Aorta (tissue), 5 donors: Measurements from ENCODE around the gene AREL1. TPM values are rescaled to one million over a fixed set of nuclear protein-coding genes. Genes with fewer than 3 reads are reported as not detected.

Experiments used
- ATAC-seq: fragments of 200-7000 bp; cut with Tn5 transposase; one replicate; pipeline ENCODE4 v1.9.1; 2022; ENCODE audit warnings: moderate library complexity; ENCODE audit not compliant: low FRiP score
- DNase-seq, 2 donors: peaks; one replicate each; pipeline ENCODE4 v3.0.0-alpha.2; 2020
- H3K27ac ChIP-seq, 2 donors: one replicate each; pipeline ENCODE4 v1.5.1; 2013; ENCODE audit warnings: low read length in 2 of 2, mild to moderate bottlenecking in 2 of 2, moderate library complexity in 2 of 2, control low read depth in 1 of 2, inconsistent platforms in 1 of 2, low read depth in 1 of 2
- H3K27me3 ChIP-seq, 2 donors: one replicate each; pipeline ENCODE4 v1.6.1; 2013; ENCODE audit warnings: control low read depth in 1 of 2, low read length in 1 of 2, mild to moderate bottlenecking in 1 of 2, moderate library complexity in 1 of 2; ENCODE audit not compliant: insufficient read depth in 2 of 2, control insufficient read depth in 1 of 2
- H3K36me3 ChIP-seq, 2 donors: one replicate each; pipeline ENCODE4 v1.6.1; 2013; ENCODE audit warnings: control low read depth in 1 of 2, low read length in 1 of 2, mild to moderate bottlenecking in 1 of 2; ENCODE audit not compliant: insufficient read depth in 2 of 2, control insufficient read depth in 1 of 2
- H3K4me1 ChIP-seq, 2 donors: one replicate each; pipeline ENCODE4 v1.6.1; 2013; ENCODE audit warnings: low read length in 2 of 2, control low read depth in 1 of 2, mild to moderate bottlenecking in 1 of 2, moderate library complexity in 1 of 2; ENCODE audit not compliant: insufficient read depth in 2 of 2, control insufficient read depth in 1 of 2
- H3K4me3 ChIP-seq, 2 donors: one replicate each; pipeline ENCODE4 v1.5.1; 2013; ENCODE audit warnings: low read length in 2 of 2, control low read depth in 1 of 2, mild to moderate bottlenecking in 1 of 2
- H3K9me3 ChIP-seq: one replicate; pipeline ENCODE4 v1.6.1; 2013; ENCODE audit warnings: mild to moderate bottlenecking, low read length; ENCODE audit not compliant: control insufficient read depth
- WGBS, 2 donors: extraction: QIAGEN DNeasy Blood & Tissue Kit; methylation state at CpG; one replicate each; pipeline ENCODE4 v1.1.7; 2013; 5-methylcytosine and 5-hydroxymethylcytosine counted together
- intact Hi-C, 2 donors: fragments of 100-400 bp; cut with DNase I; formaldehyde crosslinking; loops; one replicate each; pipeline versions ENCODE4 v1.14.2 to v1.15.0; 2022
- polyA plus RNA-seq, 2 donors: library from polyadenylated mRNA; stranded (reverse); fragments of 200-250 nt; gene quantifications; one replicate each; pipeline ENCODE4 v1.2.3, GENCODE V29; 2013
- total RNA-seq, 2 donors: library from RNA; stranded (reverse); fragmentation: NEBNext Ultra II Directional; extraction: Animal tissue kit (Norgen Biotek cat#: 25700); gene quantifications; one replicate each; pipeline ENCODE4 v1.2.1, GENCODE V29; 2021
- donor health status: healthy with polysubstance abuse.
- donor health status: Bipolar disorder and iron deficiency.
- donor health status: DM: no; HTN: no; CAD: no.
- donor health status: DM: no; HTN: no; CAD: no.
- donor health status: DM: yes; HTN: yes; CAD: no.

The AREL1 gene
- total and polyA plus RNA-seq, 4 donors: 3.9 to 35.7 (median 21.9) TPM

DNA sequence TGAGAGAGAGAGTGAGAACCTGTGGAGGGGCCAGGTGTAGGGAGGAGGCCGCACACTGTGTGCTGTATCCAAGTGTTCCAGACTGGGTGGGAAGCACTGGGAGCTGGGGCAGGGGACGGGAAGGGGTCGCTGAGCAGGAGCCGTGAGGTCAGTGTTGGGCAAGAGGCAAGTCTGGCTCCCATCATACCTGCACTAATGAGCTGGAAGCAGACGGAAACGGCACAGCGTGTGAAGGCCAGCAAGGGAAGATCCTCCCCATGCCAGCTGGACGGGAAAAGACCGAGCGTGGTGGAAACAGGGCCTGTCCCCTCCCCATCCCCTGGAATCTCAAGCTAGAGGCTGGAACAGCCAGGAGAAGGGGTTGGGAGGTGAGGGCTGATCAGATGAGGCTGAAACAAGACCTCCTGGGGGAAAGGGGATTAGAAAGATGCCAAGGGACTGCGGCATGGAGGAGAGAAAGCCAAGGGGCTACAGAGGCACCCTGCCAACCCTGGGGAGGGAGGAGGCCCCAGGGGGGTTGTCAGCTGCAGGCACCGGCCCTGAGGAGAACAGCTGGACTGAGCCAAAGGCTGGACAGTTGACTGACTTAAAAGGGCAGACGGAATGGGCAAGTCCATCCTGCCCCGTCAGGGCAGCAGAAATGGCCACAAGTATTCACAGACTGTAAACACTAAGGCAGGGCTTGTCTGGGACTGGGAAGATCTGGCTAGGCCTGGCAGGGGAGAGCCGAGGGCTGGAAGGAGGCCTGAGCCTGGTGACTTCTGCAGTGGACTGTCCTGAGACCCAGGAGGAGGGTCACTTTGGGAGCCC is 81.8 kb downstream of the AREL1 start:
- no peaks in the 10 kb centered on the region for H3K36me3 ChIP-seq
- DNase-seq (no peak), ATAC-seq (peak; percentile 63)
- H3K4me3 ChIP-seq: no peak overlapping the region
- WGBS, 2 donors: 13 to 16% methylated on average over 15 of the region's 15 CpGs
- H3K27me3 ChIP-seq: no peaks in the 10 kb centered on the region
- H3K9me3 ChIP-seq: no peaks in the 10 kb centered on the region
- no peaks in the 10 kb centered on the region for H3K4me1 ChIP-seq
- intact Hi-C loops: no loop called here
- peak overlapping the region in 1 of 2 donors; percentile 10 for H3K27ac ChIP-seq

DNA sequence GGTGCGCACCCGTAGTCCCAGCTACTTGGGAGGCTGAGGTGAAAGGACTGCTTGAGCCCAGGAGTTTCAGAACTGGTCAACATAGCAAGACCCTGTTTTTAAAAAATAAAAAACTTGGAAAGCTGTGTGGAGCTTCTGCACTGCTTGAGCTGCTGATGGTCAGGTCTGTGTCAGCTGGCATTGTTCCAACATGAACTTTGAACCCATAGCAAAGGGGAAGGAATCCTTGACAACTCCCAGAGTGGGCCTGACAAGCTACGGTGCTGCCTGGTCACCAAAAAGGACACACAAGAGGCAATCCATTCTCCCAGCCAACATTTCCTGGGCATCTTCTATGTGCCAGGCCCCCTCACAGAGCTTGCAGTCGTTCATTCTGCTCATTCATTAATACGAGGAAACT is 84.5 kb downstream of the AREL1 start:
- intact Hi-C loops: no loop called here
- no peak for ATAC-seq
- WGBS, 2 donors: 54 to 65% methylated on average over 5 of the region's 5 CpGs

DNA sequence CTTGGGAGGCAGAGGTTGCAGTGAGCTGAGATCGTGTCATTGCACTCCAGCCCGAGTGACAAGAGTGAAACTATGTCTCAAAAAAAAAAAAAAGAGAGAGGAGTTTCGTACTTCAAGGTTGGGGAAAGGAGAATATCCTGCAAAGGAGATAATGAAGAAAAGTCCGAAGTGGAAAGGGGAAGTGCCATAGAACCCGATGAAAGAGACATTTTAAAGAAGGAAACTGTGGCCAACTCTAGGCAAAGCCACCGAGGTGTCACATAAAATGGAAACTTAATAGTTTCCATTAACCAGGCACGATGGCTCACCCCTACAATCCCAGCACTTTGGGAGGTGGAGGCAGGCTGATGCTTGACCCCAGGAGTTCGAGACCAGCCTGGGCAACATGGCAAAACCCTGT is 85.8 kb downstream of the AREL1 start:
- 88 to 90% methylated on average over 7 to 8 of the region's 8 CpGs for WGBS, 2 donors
- Histone ChIP-seq H3K4me3 (no peak overlapping the region), H3K36me3 (no peaks in the 10 kb centered on the region), H3K27ac (no peak overlapping the region), H3K9me3 (no peaks in the 10 kb centered on the region), H3K27me3 (no peaks in the 10 kb centered on the region), H3K4me1 (no peaks in the 10 kb centered on the region)
- intact Hi-C loops: no loop called here
- ATAC-seq: no peak
- no peak for DNase-seq

More for the DNA sequence above, 84.5 kb downstream of the AREL1 start:
- H3K9me3 ChIP-seq: no peaks in the 10 kb centered on the region
- no peak overlapping the region for H3K27ac ChIP-seq
- no peaks in the 10 kb centered on the region for H3K36me3 ChIP-seq
- H3K4me3 ChIP-seq: no peak overlapping the region
- no peaks in the 10 kb centered on the region for H3K27me3 ChIP-seq
- no peaks in the 10 kb centered on the region for H3K4me1 ChIP-seq
- no peak for DNase-seq

GRCh38 chr14:74622257-74622656 is 90.6 kb downstream of the AREL1 start:
- no peak for DNase-seq
- intact Hi-C loops: no loop called here
- peaks cover 7 to 10% of the 10 kb centered on the region in 2 donors for H3K4me1 ChIP-seq
- no peak overlapping the region for H3K27ac ChIP-seq
- H3K4me3 ChIP-seq: no peak overlapping the region
- H3K9me3 ChIP-seq: no peaks in the 10 kb centered on the region
- no peaks in the 10 kb centered on the region for H3K27me3 ChIP-seq
- H3K36me3 ChIP-seq: no peaks in the 10 kb centered on the region
- no peak for ATAC-seq
- 84 to 85% methylated on average over 5 of the region's 5 CpGs for WGBS, 2 donors

DNA sequence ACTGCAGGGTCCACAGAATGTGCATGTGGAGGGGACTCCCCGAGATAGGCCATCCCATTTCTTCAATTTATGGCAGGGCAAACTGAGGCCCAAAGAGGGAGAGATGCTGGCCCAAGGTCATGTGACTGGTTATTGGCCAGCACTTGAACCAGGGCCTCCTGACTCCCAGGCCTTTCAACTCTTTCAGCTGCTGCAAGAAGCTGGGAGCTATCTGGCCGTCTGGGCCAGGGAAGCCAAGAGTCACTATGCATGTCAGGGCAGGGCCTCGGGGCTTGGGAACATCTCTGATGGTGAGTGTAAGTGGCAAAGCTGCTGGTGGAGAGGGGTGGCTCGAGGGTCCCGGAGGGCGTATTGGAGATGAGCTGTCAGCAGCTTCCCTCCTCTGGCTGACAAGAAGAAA is 91.3 kb downstream of the AREL1 start:
- no peak overlapping the region for H3K4me3 ChIP-seq
- no peak for DNase-seq
- H3K36me3 ChIP-seq: no peaks in the 10 kb centered on the region
- WGBS, 2 donors: 65 to 69% methylated on average over 6 of the region's 6 CpGs
- no peaks in the 10 kb centered on the region for H3K9me3 ChIP-seq
- intact Hi-C loops: no loop called here
- peaks cover 10% of the 10 kb centered on the region in 2 donors for H3K4me1 ChIP-seq
- no peaks in the 10 kb centered on the region for H3K27me3 ChIP-seq
- ATAC-seq: no peak
- no peak overlapping the region for H3K27ac ChIP-seq

DNA sequence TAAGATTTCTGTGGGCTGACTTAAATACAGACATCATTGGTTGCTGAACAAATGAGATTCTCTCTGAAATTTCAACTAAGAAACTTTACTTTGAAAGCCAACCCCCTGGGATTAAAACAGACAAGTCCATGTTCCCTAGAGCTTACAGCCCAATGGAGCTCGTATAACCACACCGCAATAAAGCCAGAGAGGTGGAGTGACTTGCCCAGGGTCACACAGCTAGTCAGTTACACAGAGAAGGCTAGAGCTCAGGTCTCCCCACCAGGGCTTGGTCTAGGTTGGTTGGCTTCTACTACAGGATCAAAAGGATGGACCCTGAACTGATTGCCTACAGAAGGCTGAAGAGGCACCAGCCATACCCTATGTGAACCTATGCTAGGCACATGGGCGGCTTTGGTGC is 92.0 kb downstream of the AREL1 start:
- ATAC-seq (no peak), DNase-seq (no peak)
- intact Hi-C loops: no loop called here
- Histone ChIP-seq H3K27ac (peak overlapping the region in 1 of 2 donors; percentile 19), H3K36me3 (no peaks in the 10 kb centered on the region), H3K27me3 (no peaks in the 10 kb centered on the region), H3K9me3 (no peaks in the 10 kb centered on the region), H3K4me1 (peaks cover 10 to 13% of the 10 kb centered on the region in 2 donors), H3K4me3 (no peak overlapping the region)
- 78 to 90% methylated on average over 3 of the region's 3 CpGs for whole genome bisulfite sequencing, 2 donors

GRCh38 chr14:74620497-74620921 is 92.4 kb downstream of the AREL1 start:
- ATAC-seq (no peak), DNase-seq (no peak)
- 44 to 50% methylated on average over 2 of the region's 2 CpGs for WGBS, 2 donors
- H3K4me1 ChIP-seq: peaks cover 10 to 13% of the 10 kb centered on the region in 2 donors
- H3K4me3 ChIP-seq: no peak overlapping the region
- no peaks in the 10 kb centered on the region for H3K36me3 ChIP-seq
- H3K27ac ChIP-seq: peak overlapping the region; percentile 67 to 68
- intact Hi-C loops: no loop called here
- H3K9me3 ChIP-seq: no peaks in the 10 kb centered on the region
- H3K27me3 ChIP-seq: no peaks in the 10 kb centered on the region

GRCh38 chr14:74619672-74620131 is 93.2 kb downstream of the AREL1 start:
- H3K36me3 ChIP-seq: no peaks in the 10 kb centered on the region
- H3K4me1 ChIP-seq: peaks cover 10 to 15% of the 10 kb centered on the region in 2 donors
- no peak overlapping the region for H3K4me3 ChIP-seq
- peak; percentile 91 for ATAC-seq
- H3K27me3 ChIP-seq: no peaks in the 10 kb centered on the region
- intact Hi-C loops: loop anchor here in 1 of 2 donors (5.0 kb wide), 1 partner anchor 33 kb away; no protein-coding TSS in a partner anchor
- no peaks in the 10 kb centered on the region for H3K9me3 ChIP-seq
- H3K27ac ChIP-seq: peak overlapping the region; percentile 68 to 99
- WGBS, 2 donors: 4% methylated on average over 6 of the region's 6 CpGs
- DNase-seq: peak; percentile 95
